HepG2 (cell line): ENCODE data around the gene KLHL33. TPM values are rescaled to one million over a fixed set of nuclear protein-coding genes. Genes with fewer than 3 reads are reported as not detected.

Experiments
- CCDC6 ChIP-seq: sonication (generic); formaldehyde crosslinking; IDR thresholded peaks from 2 replicates; pipeline ENCODE4 v1.8.1; 2022; ENCODE audit warnings: mild to moderate bottlenecking, missing genetic modification reagents, moderate library complexity
- GATAD2A ChIP-seq: IDR thresholded peaks from 2 replicates; pipeline ENCODE4 v1.6.1; 2016
- GTF3A ChIP-seq: sonication (generic); formaldehyde crosslinking; conservative IDR thresholded peaks from 2 replicates; pipeline ENCODE4 v1.4.0; 2020; ENCODE audit warnings: mild to moderate bottlenecking, missing genetic modification reagents
- KAT2B ChIP-seq: fragments of 150-350 bp; IDR thresholded peaks from 2 replicates; pipeline ENCODE4 v1.6.1; 2014; ENCODE audit warnings: low read depth, low read length, borderline replicate concordance
- MTF2 ChIP-seq: sonication (generic); formaldehyde crosslinking; IDR thresholded peaks from 2 replicates; pipeline ENCODE4 v1.5.0; 2020; ENCODE audit warnings: missing genetic modification reagents, borderline replicate concordance
- RNF2 ChIP-seq: fragments of 450-650 bp; conservative IDR thresholded peaks from 2 replicates; pipeline ENCODE4 v1.6.1; 2016; ENCODE audit warnings: low read depth
- RORA ChIP-seq: sonication (generic); formaldehyde crosslinking; IDR thresholded peaks from 2 replicates; pipeline ENCODE4 v1.5.0; 2020; ENCODE audit warnings: mild to moderate bottlenecking, missing genetic modification reagents, moderate library complexity
- SMARCC2 ChIP-seq: fragments of 450-650 bp; IDR thresholded peaks from 2 replicates; pipeline ENCODE4 v1.6.1; 2017; ENCODE audit warnings: antibody characterized with exemption, mild to moderate bottlenecking
- ZKSCAN8 ChIP-seq: IDR thresholded peaks from 2 replicates; pipeline ENCODE4 v1.6.1; 2016; ENCODE audit warnings: borderline replicate concordance, missing genetic modification reagents, missing compliant biosample characterization
- ZNF143 ChIP-seq: sonication (generic); formaldehyde crosslinking; IDR thresholded peaks from 2 replicates; pipeline ENCODE4 v1.4.0; 2020; ENCODE audit warnings: missing genetic modification reagents
- ZNF230 ChIP-seq: sonication (generic); formaldehyde crosslinking; IDR thresholded peaks from 2 replicates; pipeline ENCODE4 v1.4.0; 2020; ENCODE audit warnings: mild to moderate bottlenecking, missing genetic modification reagents
- ZNF468 ChIP-seq: sonication (generic); formaldehyde crosslinking; IDR thresholded peaks from 2 replicates; pipeline ENCODE4 v1.8.0; 2022; ENCODE audit warnings: mild to moderate bottlenecking, moderate library complexity, missing genetic modification reagents
- ZNF546 ChIP-seq: sonication (generic); formaldehyde crosslinking; conservative IDR thresholded peaks from 2 replicates; pipeline ENCODE4 v1.8.1; 2023; ENCODE audit warnings: mild to moderate bottlenecking, missing genetic modification reagents
- ZNF607 ChIP-seq: sonication (generic); formaldehyde crosslinking; IDR thresholded peaks from 2 replicates; pipeline ENCODE4 v1.5.1; 2020; ENCODE audit warnings: missing genetic modification reagents, mild to moderate bottlenecking, borderline replicate concordance
- ZNF703 ChIP-seq: sonication (generic); formaldehyde crosslinking; IDR thresholded peaks from 2 replicates; pipeline ENCODE4 v1.5.1; 2020; ENCODE audit warnings: missing genetic modification reagents, mild to moderate bottlenecking, moderate library complexity, borderline replicate concordance
- ZNF747 ChIP-seq: sonication (generic); formaldehyde crosslinking; IDR thresholded peaks from 2 replicates; pipeline ENCODE4 v1.8.1; 2023; ENCODE audit warnings: missing genetic modification reagents, mild to moderate bottlenecking, borderline replicate concordance
- ZNF75D ChIP-seq: sonication (generic); formaldehyde crosslinking; IDR thresholded peaks from 2 replicates; pipeline ENCODE4 v1.8.1; 2023; ENCODE audit warnings: missing genetic modification reagents, mild to moderate bottlenecking, borderline replicate concordance
- polyA plus RNA-seq, 8 experiments: library from polyadenylated mRNA; depleted of rRNA in 3 of 8; stranded (reverse) in 7 of 8; unstranded in 1 of 8; fragments of >200 nt; fragmentation: Illumina TruSeq in 4 of 8; extraction: Trizol in 4 of 8; gene quantifications; 2 replicates each; pipeline versions ENCODE4 v1.2.1 to v1.2.3, GENCODE V29; 2011 to 2016; ENCODE audit warnings: low read depth in 4 of 8, missing spikeins in 1 of 8, mixed read lengths in 1 of 8; ENCODE audit not compliant: insufficient read depth in 1 of 8
- total RNA-seq, 5 experiments: library from RNA; depleted of rRNA; stranded (reverse); fragments of >200 nt; fragmentation: Illumina TruSeq; extraction: Trizol; gene quantifications; 2 replicates each; pipeline ENCODE4 v1.2.3, GENCODE V29; 2016; ENCODE audit warnings: low read depth in 1 of 5
- TF ChIP-seq, protein P1 (sequence below): sonication (generic); formaldehyde crosslinking; IDR thresholded peaks from 2 replicates; pipeline ENCODE4 v1.5.1; 2020; ENCODE audit warnings: mild to moderate bottlenecking, missing genetic modification reagents, borderline replicate concordance
- TF ChIP-seq, protein P2 (sequence below): sonication (generic); formaldehyde crosslinking; IDR thresholded peaks from 2 replicates; pipeline ENCODE4 v1.5.0; 2020; ENCODE audit warnings: missing genetic modification reagents, mild to moderate bottlenecking, borderline replicate concordance

Gene KLHL33
- total and polyA plus RNA-seq, 2 of the 13 experiments (the other 11 are each of a cell fraction or from before 2014, with no cell fraction given), result not detected

DNA sequence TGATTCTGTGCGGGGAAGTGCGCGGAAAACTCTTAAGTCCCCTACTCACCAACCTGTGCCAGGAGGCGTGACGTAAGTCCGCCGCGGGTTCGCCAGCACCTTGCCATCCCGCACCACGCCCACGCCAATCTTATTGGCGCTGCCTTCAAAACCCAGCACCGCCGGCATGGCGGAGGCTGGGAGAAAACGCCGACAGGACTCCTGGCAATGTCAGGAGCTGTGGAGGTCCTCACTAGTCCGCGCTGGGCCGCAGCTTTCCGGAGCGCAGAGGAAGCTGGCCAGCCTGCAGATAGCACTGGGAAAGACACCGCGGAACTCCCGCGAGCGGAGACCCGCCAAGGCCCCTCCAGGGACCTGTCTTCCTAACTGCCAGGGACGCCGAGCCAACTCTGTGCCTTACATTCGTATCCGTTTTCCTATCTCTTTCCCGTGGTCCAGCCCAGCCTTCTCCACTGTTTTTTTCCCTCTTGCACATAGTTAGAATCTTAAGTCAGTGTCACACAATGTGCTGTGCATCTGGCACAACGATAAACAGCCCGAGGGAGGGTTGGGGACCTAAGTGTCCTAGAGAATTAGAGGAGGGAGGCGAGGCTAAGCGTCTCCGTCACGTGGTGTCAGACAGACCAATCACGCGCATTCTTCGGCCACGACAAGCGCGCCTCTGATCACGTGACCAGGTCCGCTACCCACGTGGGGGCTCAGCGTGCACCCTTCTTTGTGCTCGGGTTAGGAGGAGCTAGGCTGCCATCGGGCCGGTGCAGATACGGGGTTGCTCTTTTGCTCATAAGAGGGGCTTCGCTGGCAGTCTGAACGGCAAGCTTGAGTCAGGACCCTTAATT is 18.8 kb upstream of the KLHL33 start, which contains the start of the genes APEX1 and OSGEP (continued):
- TF ChIP-seq SMARCC2, result no peak
- TF ChIP-seq KAT2B, result no peak
- TF ChIP-seq, protein P1, sequence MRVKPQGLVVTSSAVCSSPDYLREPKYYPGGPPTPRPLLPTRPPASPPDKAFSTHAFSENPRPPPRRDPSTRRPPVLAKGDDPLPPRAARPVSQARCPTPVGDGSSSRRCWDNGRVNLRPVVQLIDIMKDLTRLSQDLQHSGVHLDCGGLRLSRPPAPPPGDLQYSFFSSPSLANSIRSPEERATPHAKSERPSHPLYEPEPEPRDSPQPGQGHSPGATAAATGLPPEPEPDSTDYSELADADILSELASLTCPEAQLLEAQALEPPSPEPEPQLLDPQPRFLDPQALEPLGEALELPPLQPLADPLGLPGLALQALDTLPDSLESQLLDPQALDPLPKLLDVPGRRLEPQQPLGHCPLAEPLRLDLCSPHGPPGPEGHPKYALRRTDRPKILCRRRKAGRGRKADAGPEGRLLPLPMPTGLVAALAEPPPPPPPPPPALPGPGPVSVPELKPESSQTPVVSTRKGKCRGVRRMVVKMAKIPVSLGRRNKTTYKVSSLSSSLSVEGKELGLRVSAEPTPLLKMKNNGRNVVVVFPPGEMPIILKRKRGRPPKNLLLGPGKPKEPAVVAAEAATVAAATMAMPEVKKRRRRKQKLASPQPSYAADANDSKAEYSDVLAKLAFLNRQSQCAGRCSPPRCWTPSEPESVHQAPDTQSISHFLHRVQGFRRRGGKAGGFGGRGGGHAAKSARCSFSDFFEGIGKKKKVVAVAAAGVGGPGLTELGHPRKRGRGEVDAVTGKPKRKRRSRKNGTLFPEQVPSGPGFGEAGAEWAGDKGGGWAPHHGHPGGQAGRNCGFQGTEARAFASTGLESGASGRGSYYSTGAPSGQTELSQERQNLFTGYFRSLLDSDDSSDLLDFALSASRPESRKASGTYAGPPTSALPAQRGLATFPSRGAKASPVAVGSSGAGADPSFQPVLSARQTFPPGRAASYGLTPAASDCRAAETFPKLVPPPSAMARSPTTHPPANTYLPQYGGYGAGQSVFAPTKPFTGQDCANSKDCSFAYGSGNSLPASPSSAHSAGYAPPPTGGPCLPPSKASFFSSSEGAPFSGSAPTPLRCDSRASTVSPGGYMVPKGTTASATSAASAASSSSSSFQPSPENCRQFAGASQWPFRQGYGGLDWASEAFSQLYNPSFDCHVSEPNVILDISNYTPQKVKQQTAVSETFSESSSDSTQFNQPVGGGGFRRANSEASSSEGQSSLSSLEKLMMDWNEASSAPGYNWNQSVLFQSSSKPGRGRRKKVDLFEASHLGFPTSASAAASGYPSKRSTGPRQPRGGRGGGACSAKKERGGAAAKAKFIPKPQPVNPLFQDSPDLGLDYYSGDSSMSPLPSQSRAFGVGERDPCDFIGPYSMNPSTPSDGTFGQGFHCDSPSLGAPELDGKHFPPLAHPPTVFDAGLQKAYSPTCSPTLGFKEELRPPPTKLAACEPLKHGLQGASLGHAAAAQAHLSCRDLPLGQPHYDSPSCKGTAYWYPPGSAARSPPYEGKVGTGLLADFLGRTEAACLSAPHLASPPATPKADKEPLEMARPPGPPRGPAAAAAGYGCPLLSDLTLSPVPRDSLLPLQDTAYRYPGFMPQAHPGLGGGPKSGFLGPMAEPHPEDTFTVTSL (CRISPR knock-in tag), result peak; percentile 40; the same call in 1 of the 2 replicates
- TF ChIP-seq ZNF703 (CRISPR knock-in tag), result no peak
- no peak for TF ChIP-seq RORA (CRISPR knock-in tag)
- no peak; the same call in 1 of the 2 replicates for TF ChIP-seq ZNF75D (CRISPR knock-in tag)
- TF ChIP-seq RNF2, result peak; percentile 89; the same call in 1 of the 2 replicates
- TF ChIP-seq, protein P2, sequence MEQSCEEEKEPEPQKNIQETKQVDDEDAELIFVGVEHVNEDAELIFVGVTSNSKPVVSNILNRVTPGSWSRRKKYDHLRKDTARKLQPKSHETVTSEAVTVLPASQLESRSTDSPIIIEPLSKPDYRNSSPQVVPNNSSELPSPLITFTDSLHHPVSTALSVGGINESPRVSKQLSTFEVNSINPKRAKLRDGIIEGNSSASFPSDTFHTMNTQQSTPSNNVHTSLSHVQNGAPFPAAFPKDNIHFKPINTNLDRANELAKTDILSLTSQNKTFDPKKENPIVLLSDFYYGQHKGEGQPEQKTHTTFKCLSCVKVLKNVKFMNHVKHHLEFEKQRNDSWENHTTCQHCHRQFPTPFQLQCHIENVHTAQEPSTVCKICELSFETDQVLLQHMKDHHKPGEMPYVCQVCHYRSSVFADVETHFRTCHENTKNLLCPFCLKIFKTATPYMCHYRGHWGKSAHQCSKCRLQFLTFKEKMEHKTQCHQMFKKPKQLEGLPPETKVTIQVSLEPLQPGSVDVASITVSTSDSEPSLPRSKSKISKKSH (CRISPR knock-in tag), result peak; percentile 19; the same call in 1 of the 2 replicates
- peak; percentile 76; the same call in 1 of the 2 replicates for TF ChIP-seq ZNF607 (CRISPR knock-in tag)
- TF ChIP-seq GTF3A (CRISPR knock-in tag), result peak; percentile 32; the same call in 1 of the 2 replicates
- TF ChIP-seq GATAD2A (CRISPR knock-in tag), result peak; percentile 76
- TF ChIP-seq ZKSCAN8 (CRISPR knock-in tag), result peak; percentile 59
- peak; percentile 84; the same call in 1 of the 2 replicates for TF ChIP-seq ZNF747 (CRISPR knock-in tag)
- TF ChIP-seq ZNF230, result peak; percentile 62; the same call in 1 of the 2 replicates
- TF ChIP-seq ZNF468 (CRISPR knock-in tag), result no peak
- TF ChIP-seq ZNF546 (CRISPR knock-in tag), result peak; percentile 61
- TF ChIP-seq ZNF143 (CRISPR knock-in tag), result peak; percentile 10; the same call in 1 of the 2 replicates
- peak; percentile 50 for TF ChIP-seq CCDC6
- no peak for TF ChIP-seq MTF2 (CRISPR knock-in tag)
